ENCODE measurements around the gene EXOSC2.

The EXOSC2 gene

GRCh38 chr9:130663977-130664250 lies 29.7 kb upstream of the EXOSC2 start:
- no peak overlapping the region for H3K4me3 Mint-ChIP-seq
- H3K27me3 Mint-ChIP-seq, result peaks cover 94% of the 10 kb centered on the region
- peaks cover 10% of the 10 kb centered on the region for H3K4me1 Mint-ChIP-seq (ENCODE audit: low read depth)
- intact Hi-C loops (cut with micrococcal nuclease), result no loop called here
- no peaks in the 10 kb centered on the region for H3K9me3 Mint-ChIP-seq
- H3K27ac Mint-ChIP-seq, result no peak overlapping the region
- no peaks in the 10 kb centered on the region for H3K36me3 Mint-ChIP-seq (ENCODE audit: low read depth)

DNA sequence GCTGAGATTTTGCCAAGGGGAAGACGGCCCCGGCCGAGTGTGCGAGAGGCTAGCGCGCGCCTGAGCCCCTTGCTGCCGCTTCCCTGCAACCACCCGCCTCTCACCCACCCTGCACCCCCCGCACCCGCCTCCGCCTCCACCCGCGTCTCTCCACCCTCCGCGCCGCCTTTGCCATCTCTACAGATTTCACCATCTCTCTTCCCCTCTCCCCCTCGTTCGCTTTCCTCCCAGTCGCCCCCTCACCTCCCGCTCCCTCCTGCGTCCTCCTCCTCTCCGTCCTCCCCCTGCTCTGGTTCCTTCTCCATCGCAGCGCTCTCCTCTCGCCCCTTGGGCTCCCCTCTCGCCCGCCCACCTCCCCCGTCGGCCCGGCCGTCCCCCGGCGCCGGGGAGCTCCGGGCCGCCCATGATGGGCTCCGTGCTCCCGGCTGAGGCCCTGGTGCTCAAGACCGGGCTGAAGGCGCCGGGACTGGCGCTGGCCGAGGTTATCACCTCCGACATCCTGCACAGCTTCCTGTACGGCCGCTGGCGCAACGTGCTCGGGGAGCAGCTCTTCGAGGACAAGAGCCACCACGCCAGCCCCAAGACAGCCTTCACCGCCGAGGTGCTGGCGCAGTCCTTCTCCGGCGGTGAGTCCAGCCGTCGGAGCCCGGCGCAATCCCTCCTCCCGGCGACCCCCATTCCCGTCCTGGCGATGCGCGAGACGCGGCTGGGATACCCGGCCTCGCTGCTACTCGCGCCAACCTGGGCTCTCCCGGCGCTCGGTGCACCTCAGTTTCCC lies 29.1 kb upstream of the EXOSC2 start, which contains the start of gene PRDM12:
Gene PRDM12, plus strand, starts transcription at position 344 of the 778 bp plus-strand sequence. Its CDS starts 60 bp downstream, at position 404.
- peaks cover 10% of the 10 kb centered on the region for H3K4me1 Mint-ChIP-seq (ENCODE audit: low read depth)
- no peak within 1 kb of the TSS for H3K27ac Mint-ChIP-seq
- intact Hi-C loops (cut with micrococcal nuclease), result no loop called here
- no peaks in the 10 kb centered on the region for H3K36me3 Mint-ChIP-seq (ENCODE audit: low read depth)
- no peaks in the 10 kb centered on the region for H3K9me3 Mint-ChIP-seq
- H3K27me3 Mint-ChIP-seq, result peaks cover 93% of the 10 kb centered on the region
- H3K4me3 Mint-ChIP-seq, result no peak within 1 kb of the TSS

GRCh38 chr9:130665029-130665430 lies 28.6 kb upstream of the EXOSC2 start:
- Mint-ChIP-seq H3K36me3 (ENCODE audit: low read depth) (no peaks in the 10 kb centered on the region), H3K27me3 (peaks cover 91% of the 10 kb centered on the region), H3K27ac (no peak overlapping the region), H3K9me3 (no peaks in the 10 kb centered on the region), H3K4me1 (ENCODE audit: low read depth) (peaks cover 5% of the 10 kb centered on the region), H3K4me3 (no peak overlapping the region)
- intact Hi-C loops (cut with micrococcal nuclease), result no loop called here

DNA sequence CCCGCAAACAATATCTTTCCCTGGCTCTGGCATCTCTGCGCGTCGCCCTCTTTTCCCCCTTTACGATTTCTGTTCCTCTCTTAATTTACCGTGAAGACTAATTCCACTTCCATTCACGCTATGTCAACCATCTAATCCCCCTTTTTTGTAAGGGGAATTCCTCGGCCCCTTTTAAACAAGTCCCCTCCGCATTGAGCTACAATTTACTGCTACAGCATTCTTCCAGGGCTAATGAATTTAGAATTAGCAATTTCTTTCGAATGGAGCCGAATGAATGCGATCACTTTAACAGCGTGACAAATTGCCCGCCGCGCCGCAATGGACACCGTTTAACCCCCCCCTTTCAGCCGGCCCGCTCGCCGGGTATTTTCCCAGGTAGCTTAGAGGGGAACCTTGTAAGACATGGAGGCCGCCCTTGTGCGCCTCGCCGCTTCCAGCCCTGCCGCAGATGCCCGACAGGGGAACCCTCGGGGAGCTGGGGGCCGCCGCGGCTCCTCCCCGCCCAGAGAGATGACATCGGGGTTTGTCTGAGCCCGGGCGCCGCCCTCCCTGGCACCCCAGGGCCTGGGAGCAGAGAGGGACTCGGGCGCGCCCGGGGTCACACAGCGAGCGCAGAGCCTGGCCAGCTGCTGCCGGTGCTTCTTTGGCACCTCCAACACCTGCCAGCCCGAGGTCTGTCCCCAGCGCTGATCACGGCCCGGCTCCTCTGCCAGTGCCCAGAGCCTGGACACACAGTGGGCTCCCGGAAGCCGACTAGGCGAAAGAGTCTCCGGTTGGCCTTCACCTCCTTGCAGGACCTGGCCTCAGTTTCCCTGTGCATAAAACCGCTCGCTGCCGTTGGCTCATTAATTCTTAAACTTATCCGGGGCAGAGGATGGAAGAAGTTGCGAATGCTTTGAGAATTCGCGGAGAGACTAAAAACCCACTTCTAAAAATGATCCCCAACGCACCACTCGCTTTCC lies 27.9 kb upstream of the EXOSC2 start:
- Mint-ChIP-seq H3K36me3 (ENCODE audit: low read depth) (no peaks in the 10 kb centered on the region), H3K27me3 (peaks cover 93% of the 10 kb centered on the region), H3K4me1 (ENCODE audit: low read depth) (peaks cover 5% of the 10 kb centered on the region), H3K4me3 (no peak overlapping the region), H3K9me3 (no peaks in the 10 kb centered on the region), H3K27ac (no peak overlapping the region)
- intact Hi-C loops (cut with micrococcal nuclease), result no loop called here

DNA sequence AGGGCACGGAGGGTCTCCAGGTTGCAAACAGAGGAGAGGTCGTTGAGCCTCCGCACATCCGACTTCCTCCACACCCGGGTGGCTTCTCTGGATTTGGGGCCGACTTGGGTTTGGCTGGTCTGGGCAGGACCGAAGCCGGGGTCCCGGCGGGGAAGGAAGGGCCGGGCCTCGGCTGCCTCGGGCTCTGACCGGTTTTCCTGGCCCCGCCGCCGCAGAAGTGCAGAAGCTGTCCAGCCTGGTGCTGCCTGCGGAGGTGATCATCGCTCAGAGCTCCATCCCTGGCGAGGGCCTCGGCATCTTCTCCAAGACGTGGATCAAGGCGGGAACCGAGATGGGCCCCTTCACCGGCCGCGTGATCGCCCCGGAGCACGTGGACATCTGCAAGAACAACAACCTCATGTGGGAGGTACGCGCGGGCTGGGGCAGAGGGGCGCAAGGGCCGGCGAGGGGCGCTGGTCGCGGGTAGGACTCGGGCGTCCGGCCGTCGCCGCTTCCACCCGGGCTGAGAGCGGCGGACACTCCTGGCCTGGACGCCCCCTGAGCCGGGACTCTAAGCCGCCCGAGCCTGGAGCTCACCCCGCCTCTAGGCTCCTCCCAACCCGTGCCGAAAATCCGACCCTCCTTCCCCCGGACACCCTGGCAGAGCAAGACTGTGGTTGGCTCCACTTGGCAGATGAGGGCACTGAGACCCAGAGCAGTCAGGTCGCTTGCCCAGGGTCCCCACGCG lies 27.0 kb upstream of the EXOSC2 start:
- H3K36me3 Mint-ChIP-seq (ENCODE audit: low read depth), result no peaks in the 10 kb centered on the region
- H3K9me3 Mint-ChIP-seq, result no peaks in the 10 kb centered on the region
- intact Hi-C loops (cut with micrococcal nuclease), result no loop called here
- no peak overlapping the region for H3K4me3 Mint-ChIP-seq
- peaks cover 5% of the 10 kb centered on the region for H3K4me1 Mint-ChIP-seq (ENCODE audit: low read depth)
- peaks cover 85% of the 10 kb centered on the region for H3K27me3 Mint-ChIP-seq
- H3K27ac Mint-ChIP-seq, result no peak overlapping the region

- H3K27ac Mint-ChIP-seq, result no peak overlapping the region
- H3K4me3 Mint-ChIP-seq, result no peak overlapping the region
- peaks cover 80% of the 10 kb centered on the region for H3K27me3 Mint-ChIP-seq
- H3K4me1 Mint-ChIP-seq (ENCODE audit: low read depth), result peaks cover 5% of the 10 kb centered on the region
- no peaks in the 10 kb centered on the region for H3K9me3 Mint-ChIP-seq
- no peaks in the 10 kb centered on the region for H3K36me3 Mint-ChIP-seq (ENCODE audit: low read depth)
- intact Hi-C loops (cut with micrococcal nuclease), result no loop called here
Measured at GRCh38 chr9:130667120-130667435, 26.5 kb upstream of the EXOSC2 start.

GRCh38 chr9:130668196-130668595 lies 25.4 kb upstream of the EXOSC2 start:
- intact Hi-C loops (cut with micrococcal nuclease), result no loop called here
- Mint-ChIP-seq H3K36me3 (ENCODE audit: low read depth) (no peaks in the 10 kb centered on the region), H3K4me3 (no peak overlapping the region), H3K4me1 (ENCODE audit: low read depth) (peaks cover under 1% of the 10 kb centered on the region), H3K27me3 (peaks cover 70% of the 10 kb centered on the region), H3K27ac (no peak overlapping the region), H3K9me3 (no peaks in the 10 kb centered on the region)

DNA sequence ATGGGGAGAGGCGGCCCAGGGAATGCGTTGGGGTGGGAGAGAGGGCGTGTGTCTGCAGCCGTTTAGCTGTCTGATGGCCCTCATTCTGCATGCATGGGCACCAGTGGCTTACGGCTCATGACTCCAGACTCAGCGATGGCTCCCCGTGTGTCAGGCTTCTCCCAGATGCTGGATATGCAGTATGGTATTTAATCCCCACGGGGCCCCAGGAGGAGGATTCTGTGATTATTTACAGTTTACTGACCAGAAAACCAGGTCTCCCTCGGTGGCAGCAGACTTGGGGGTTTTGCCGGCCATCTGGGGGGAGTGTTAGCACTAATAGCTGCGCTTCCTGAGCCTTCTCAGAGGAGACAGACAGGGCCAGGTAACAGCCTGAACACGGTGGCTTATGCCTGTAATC lies 24.9 kb upstream of the EXOSC2 start:
- H3K27ac Mint-ChIP-seq, result no peak overlapping the region
- H3K9me3 Mint-ChIP-seq, result no peaks in the 10 kb centered on the region
- H3K4me3 Mint-ChIP-seq, result no peak overlapping the region
- no peaks in the 10 kb centered on the region for H3K4me1 Mint-ChIP-seq (ENCODE audit: low read depth)
- H3K36me3 Mint-ChIP-seq (ENCODE audit: low read depth), result no peaks in the 10 kb centered on the region
- intact Hi-C loops (cut with micrococcal nuclease), result no loop called here
- peaks cover 66% of the 10 kb centered on the region for H3K27me3 Mint-ChIP-seq

GRCh38 chr9:130669965-130670364 lies 23.6 kb upstream of the EXOSC2 start:
- H3K27me3 Mint-ChIP-seq, result peaks cover 54% of the 10 kb centered on the region
- no peaks in the 10 kb centered on the region for H3K36me3 Mint-ChIP-seq (ENCODE audit: low read depth)
- intact Hi-C loops (cut with micrococcal nuclease), result no loop called here
- no peak overlapping the region for H3K27ac Mint-ChIP-seq
- no peaks in the 10 kb centered on the region for H3K9me3 Mint-ChIP-seq
- H3K4me1 Mint-ChIP-seq (ENCODE audit: low read depth), result no peaks in the 10 kb centered on the region
- H3K4me3 Mint-ChIP-seq, result no peak overlapping the region

GRCh38 chr9:130670644-130671043 lies 22.9 kb upstream of the EXOSC2 start:
- Mint-ChIP-seq H3K27me3 (peaks cover 54% of the 10 kb centered on the region), H3K4me1 (ENCODE audit: low read depth) (no peaks in the 10 kb centered on the region), H3K36me3 (ENCODE audit: low read depth) (no peaks in the 10 kb centered on the region), H3K9me3 (no peaks in the 10 kb centered on the region), H3K27ac (no peak overlapping the region), H3K4me3 (no peak overlapping the region)
- intact Hi-C loops (cut with micrococcal nuclease), result no loop called here

DNA sequence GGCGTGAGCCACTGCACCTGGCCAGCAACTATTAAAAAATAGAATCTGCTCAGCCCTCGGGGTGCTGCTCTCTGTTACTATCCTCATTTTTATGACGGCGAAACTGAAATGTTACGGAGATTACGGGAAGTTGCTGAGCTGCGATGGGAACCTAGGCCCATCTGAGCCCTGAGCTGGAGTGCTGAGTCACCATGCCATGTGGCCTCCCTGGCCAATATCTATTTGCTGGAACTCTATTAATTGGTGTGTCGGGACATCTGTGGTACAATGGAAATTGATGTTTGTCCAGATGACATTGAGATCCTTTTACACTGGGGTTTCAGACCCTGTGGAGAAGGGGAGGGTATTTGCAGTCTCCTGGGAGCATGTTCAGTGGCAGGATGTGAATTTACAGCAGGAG lies 21.1 kb upstream of the EXOSC2 start:
- Mint-ChIP-seq H3K27ac (no peak overlapping the region), H3K9me3 (no peaks in the 10 kb centered on the region), H3K27me3 (peaks cover 45% of the 10 kb centered on the region), H3K36me3 (ENCODE audit: low read depth) (no peaks in the 10 kb centered on the region), H3K4me3 (no peak overlapping the region), H3K4me1 (ENCODE audit: low read depth) (no peaks in the 10 kb centered on the region)
- intact Hi-C loops (cut with micrococcal nuclease), result no loop called here

- no peaks in the 10 kb centered on the region for H3K9me3 Mint-ChIP-seq
- intact Hi-C loops (cut with micrococcal nuclease), result no loop called here
- H3K4me1 Mint-ChIP-seq (ENCODE audit: low read depth), result no peaks in the 10 kb centered on the region
- no peaks in the 10 kb centered on the region for H3K36me3 Mint-ChIP-seq (ENCODE audit: low read depth)
- no peak overlapping the region for H3K27ac Mint-ChIP-seq
- H3K4me3 Mint-ChIP-seq, result no peak overlapping the region
- peaks cover 43% of the 10 kb centered on the region for H3K27me3 Mint-ChIP-seq
Measured at GRCh38 chr9:130672933-130673615, 20.5 kb upstream of the EXOSC2 start.

DNA sequence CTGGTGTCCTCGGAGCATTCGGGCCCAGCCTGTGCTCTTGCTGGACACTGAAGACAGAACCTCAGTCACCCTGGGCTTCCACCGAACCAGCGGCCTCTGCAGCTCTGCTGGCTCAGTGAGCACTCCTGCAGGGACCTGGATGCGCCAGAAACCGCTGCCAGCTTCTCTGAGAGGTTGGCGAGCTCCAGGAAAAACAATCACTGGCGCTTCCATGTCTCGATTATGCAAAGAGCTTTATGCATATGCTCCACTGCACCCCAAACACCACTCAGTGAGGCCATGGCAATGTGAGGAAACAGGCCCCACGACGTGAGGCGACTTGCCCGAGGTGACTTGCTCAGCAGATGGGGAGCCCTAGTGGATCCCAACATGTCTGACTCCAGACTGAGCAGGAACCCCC lies 18.2 kb upstream of the EXOSC2 start:
- no peak overlapping the region for H3K27ac Mint-ChIP-seq
- H3K27me3 Mint-ChIP-seq, result peaks cover 45% of the 10 kb centered on the region
- H3K4me1 Mint-ChIP-seq (ENCODE audit: low read depth), result no peaks in the 10 kb centered on the region
- H3K9me3 Mint-ChIP-seq, result no peaks in the 10 kb centered on the region
- no peaks in the 10 kb centered on the region for H3K36me3 Mint-ChIP-seq (ENCODE audit: low read depth)
- H3K4me3 Mint-ChIP-seq, result no peak overlapping the region
- intact Hi-C loops (cut with micrococcal nuclease), result no loop called here

Data from dendritic cell treated with granulocyte-macrophage colony-stimulating factor and Interleukin-4, amounts not matched to agents 40 ng/mL and 50 ng/mL, for 4 days (primary cell).